Hematopoietic multipotent progenitor cell treated with erythropoietin and hydrocortisone succinate and interleukin-3 and kit ligand, for 17 days (in vitro differentiated cells): ENCODE results near the gene POLD3.
"Not testable (repeated sequence)": the region's sequence is repeated elsewhere in the genome, so short reads cannot be mapped to it uniquely, and the experiment has no call there.

Experiments
- DNase-seq: peaks from one replicate; pipeline ENCODE4 v3.0.0-alpha.2; 2015; ENCODE audit warnings: low spot score

Gene POLD3

DNA sequence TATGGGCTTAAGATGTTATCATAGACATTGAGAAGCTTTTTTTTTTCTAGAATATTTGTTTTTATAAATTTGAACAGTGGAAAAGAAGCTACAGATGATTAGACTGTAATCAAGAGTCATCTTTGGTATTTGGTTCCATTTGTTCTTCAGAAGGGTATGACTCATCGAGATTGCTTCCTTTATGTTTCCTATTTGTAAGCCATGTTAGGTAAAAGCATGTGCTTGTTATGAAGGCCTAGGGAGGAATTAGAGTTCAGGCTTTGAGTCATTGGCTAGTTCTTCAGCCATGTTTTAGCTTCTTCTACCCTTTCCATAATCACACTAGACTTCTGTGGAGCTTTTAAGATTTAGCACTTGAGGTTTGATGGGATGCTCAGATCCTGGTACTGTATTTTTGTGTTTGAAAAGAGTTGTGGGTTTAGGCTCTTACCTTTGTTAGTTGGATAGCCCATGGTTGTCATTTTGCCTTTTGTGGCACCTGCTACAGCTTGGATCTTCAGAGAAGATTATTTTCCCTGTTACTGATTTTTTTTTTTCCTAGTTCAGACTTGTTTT is 44.3 kb downstream of the POLD3 start:
- DNase-seq: no peak

DNA sequence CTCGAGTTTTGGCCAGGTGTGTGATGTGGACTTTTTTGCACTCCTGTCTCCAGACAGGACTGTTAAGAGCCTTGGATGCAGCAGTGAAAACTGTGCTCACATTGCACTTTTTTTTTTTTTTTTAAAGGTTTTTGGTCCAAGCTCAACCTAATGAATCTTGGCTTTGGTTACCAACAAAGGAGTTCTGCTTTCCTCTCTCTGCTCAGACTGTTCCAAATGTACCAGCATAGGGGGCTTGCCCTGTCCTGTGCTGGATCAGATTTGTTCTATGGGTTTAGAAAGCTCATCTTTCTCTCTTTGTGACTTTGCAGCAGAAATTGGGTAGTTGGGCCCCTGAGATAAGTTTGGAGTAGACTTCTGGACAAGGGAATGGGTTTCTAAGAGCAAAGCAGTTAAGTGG is 45.3 kb downstream of the POLD3 start:
- DNase-seq: no peak

GRCh38 chr11:74638869-74639268 is 46.5 kb downstream of the POLD3 start:
- no peak for DNase-seq

GRCh38 chr11:74639533-74639932 is 47.2 kb downstream of the POLD3 start:
- DNase-seq: no peak

DNA sequence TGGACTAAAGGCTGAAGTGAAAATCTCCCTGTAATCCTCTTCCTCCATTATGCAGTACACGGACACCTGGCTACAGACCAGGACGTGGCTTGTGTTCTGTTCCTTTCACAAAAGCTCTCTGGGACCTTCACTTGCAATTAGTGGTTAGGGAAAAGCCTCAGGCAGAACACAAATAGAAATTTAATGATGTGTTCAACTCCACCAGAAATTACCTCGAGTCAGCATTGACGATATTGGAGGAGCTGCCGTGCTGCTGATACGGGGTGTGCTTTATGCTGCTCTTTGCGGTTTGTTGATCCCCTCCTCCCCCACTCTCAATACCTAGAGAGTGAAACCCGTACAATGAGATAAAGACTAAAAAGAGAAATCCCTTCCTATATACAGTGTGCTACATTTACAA is 48.9 kb downstream of the POLD3 start:
- no peak for DNase-seq

GRCh38 chr11:74641905-74642304 is 49.5 kb downstream of the POLD3 start:
- no peak for DNase-seq

GRCh38 chr11:74642912-74643311 is 50.5 kb downstream of the POLD3 start:
- no peak for DNase-seq

- DNase-seq: no peak
Measured at GRCh38 chr11:74644081-74644480, 51.7 kb downstream of the POLD3 start.

DNA sequence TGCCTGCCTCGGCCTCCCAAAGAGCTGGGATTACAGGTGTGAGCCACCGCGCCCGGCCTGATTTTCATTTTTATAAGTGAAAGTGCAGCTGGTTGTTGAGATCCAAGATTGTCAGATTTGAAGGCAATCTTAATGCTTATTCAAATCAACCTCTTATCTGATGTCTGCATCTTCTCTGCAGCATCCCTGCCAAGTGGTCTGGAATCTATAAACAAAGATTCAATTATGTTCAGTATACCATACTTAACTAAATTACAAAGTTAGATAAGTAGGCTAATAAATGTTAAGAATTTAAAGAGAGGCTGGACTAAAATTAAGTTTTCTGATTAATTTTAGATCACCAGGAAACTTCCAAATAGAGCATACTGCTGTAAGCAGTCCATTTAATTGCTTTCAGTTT is 53.8 kb downstream of the POLD3 start:
- no peak for DNase-seq

- no peak for DNase-seq
Measured at GRCh38 chr11:74646954-74647353, 54.6 kb downstream of the POLD3 start.

DNA sequence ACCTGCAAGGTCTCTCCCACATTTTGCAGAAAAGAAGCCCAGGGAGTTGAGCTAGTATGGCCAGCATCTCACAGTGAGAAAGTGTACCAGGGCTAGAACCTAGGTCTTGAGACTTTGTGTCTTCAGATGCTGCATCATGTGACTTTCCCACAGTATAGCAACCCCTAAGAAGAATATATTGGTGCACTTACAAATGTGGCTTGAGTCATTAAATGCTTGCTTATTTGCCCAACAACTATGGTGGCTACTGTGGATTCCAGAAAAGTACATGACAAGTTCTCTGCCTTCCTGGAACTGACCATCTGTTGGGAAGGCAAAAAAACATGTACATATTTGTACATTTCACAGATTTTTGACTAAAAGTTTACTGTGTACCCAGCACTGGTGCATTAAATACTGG is 55.0 kb downstream of the POLD3 start:
- DNase-seq: no peak

DNA sequence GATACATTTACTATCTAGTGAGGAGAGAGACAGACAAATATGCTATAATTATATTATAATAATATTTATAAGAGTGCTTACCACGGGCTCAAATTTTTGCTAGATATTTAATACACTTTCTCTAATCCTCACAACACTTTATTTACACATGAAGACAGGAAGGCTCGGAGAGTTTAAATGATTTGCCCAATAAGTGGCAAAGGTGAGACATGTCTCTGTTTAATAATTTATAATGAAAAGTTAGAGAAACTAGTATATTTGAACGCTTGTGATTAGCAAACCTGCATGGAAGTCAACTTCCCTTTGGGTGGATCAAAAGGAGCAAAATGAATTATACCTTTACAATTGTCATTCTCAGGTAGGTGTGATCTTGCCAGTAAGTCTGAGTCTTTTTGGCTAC is 55.4 kb downstream of the POLD3 start:
- no peak for DNase-seq

- DNase-seq: no peak
Measured at GRCh38 chr11:74648894-74649293, 56.5 kb downstream of the POLD3 start.

GRCh38 chr11:74650498-74650897 is 58.1 kb downstream of the POLD3 start:
- no peak for DNase-seq

GRCh38 chr11:74654976-74655375 is 62.6 kb downstream of the POLD3 start:
- DNase-seq: no peak

GRCh38 chr11:74659124-74659523 is 66.7 kb downstream of the POLD3 start:
- not testable (repeated sequence) for DNase-seq

DNA sequence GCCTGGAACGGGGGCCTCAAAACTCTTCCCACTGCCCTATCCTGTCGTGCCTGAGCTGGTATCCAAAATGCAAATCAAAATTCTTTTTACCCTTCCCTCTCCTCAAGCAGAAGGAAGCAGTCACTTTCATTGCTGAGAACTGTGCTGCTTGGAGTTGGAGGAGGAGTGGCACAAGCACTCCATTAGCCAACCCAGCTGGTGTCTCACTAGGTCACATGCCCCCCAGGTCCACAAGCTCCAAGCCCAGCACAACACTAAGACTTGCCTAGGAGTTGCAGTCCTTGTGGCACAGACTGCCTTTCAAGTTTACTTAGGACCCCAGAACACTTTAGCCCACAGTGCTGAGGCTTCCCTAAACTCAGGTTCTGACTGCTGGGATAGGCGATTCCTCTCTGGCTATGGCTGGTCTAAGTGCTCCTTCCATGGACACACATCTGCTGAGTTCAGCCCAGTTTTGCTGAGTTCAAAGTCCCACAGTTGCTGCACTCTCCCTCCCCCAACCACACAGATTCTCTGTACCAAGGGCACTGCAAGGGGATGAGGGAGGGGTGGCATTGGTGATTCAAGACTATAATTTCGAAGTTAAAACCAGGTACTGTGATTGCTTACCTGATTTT is 70.2 kb downstream of the POLD3 start:
- DNase-seq: no peak

GRCh38 chr11:74663315-74663714 is 70.9 kb downstream of the POLD3 start:
- DNase-seq: no peak

- DNase-seq: no peak
Measured at GRCh38 chr11:74669211-74670160, 77.1 kb downstream of the POLD3 start.

- DNase-seq: no peak
Measured at GRCh38 chr11:74670171-74670570, 77.8 kb downstream of the POLD3 start.

GRCh38 chr11:74671520-74672196 is 79.3 kb downstream of the POLD3 start:
- DNase-seq: no peak

DNA sequence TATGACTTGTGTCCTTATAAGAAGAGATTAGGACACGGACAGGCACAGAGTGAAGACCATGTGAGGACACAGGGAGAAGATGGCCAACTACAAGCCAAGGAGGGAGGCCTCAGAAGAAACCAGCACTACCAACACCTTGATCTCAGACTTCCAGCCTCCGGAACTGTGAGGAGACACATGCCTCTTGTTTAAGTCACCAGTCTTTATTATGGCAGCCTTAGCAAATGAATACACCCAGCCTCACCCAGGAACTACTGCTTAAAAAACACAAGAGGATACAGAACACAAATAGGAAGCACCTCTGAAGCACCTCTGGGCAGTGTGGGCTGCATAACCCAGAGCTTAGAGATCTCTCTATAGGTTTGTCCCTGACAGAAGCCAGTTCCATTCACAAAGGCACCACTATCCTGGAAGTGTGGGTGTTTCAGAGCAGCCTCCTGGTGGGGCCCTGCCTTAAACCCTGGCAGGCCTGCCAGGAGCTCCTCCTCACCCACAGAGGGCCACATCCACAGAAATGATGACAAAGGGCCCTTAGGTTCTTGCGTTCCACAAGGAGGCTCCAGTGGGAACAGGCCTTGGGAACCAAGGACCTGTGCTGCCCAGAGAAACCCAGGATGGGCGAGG is 80.1 kb downstream of the POLD3 start:
- DNase-seq: no peak
